Activated CD4-positive, alpha-beta T cell treated with anti-CD3 and anti-CD28 coated beads, Interleukin-2, amount 50 U/mL, for 1 hour (primary cell): ENCODE measurements around the gene CGB2.
"Not testable (repeated sequence)": the region's sequence is repeated elsewhere in the genome, so short reads cannot be mapped to it uniquely, and the experiment has no call there.

Experiments
- DNase-seq: peaks from one replicate; pipeline ENCODE4 v3.0.0-alpha.2; 2020

Gene CGB2

GRCh38 chr19:49011194-49011593 lies 20.5 kb upstream of the CGB2 start:
- no peak for DNase-seq

- DNase-seq, result no peak
These were observed 17.4 kb upstream of the CGB2 start for GRCh38 chr19:49014123-49014869.

- no peak for DNase-seq
These were observed 16.8 kb upstream of the CGB2 start for GRCh38 chr19:49014870-49015255.

GRCh38 chr19:49016067-49016839 lies 15.4 kb upstream of the CGB2 start:
- no peak for DNase-seq

GRCh38 chr19:49017041-49017665 lies 14.5 kb upstream of the CGB2 start, which contains the start of gene LHB:
LHB (minus strand) TSS chr19:49017091; CDS start chr19:49017081, 10 bp downstream.
- no peak for DNase-seq

GRCh38 chr19:49017666-49018351 lies 13.9 kb upstream of the CGB2 start:
- peak; percentile 68 for DNase-seq

- DNase-seq, result not testable (repeated sequence)
These were observed 13.1 kb upstream of the CGB2 start for GRCh38 chr19:49018388-49019241.

GRCh38 chr19:49019242-49019932 lies 12.3 kb upstream of the CGB2 start:
- DNase-seq, result peak; percentile 62

- no peak for DNase-seq
These were observed 11.3 kb upstream of the CGB2 start for GRCh38 chr19:49020342-49020741.

- no peak for DNase-seq
These were observed 10.5 kb upstream of the CGB2 start for GRCh38 chr19:49020931-49021895.

GRCh38 chr19:49022116-49022515 lies 9.6 kb upstream of the CGB2 start:
- DNase-seq, result no peak

GRCh38 chr19:49024233-49024632 lies 7.5 kb upstream of the CGB2 start, which contains the start of gene CGB3:
CGB3 (minus strand) TSS chr19:49024333; CDS start chr19:49023971, 362 bp downstream.
- not testable (repeated sequence) for DNase-seq

- DNase-seq, result not testable (repeated sequence)
These were observed 6.6 kb upstream of the CGB2 start for GRCh38 chr19:49025088-49025487.

GRCh38 chr19:49025599-49025998 lies 6.1 kb upstream of the CGB2 start:
- DNase-seq, result not testable (repeated sequence)

- not testable (repeated sequence) for DNase-seq
These were observed 3.0 kb upstream of the CGB2 start for GRCh38 chr19:49028686-49029085.

- DNase-seq, result not testable (repeated sequence)
These were observed 1.9 kb upstream of the CGB2 start for GRCh38 chr19:49029749-49030148.

- DNase-seq, result not testable (repeated sequence)
These were observed 1.4 kb upstream of the CGB2 start for GRCh38 chr19:49030323-49030722.

- peak; percentile 24 for DNase-seq
These were observed 5.1 kb downstream of the CGB2 start, which contains the start of gene CGB1 for GRCh38 chr19:49036815-49037214. CGB1 (minus strand) TSS chr19:49036895; CDS start chr19:49036711, 184 bp downstream.

GRCh38 chr19:49038111-49038510 lies 6.4 kb downstream of the CGB2 start:
- DNase-seq, result not testable (repeated sequence)
